Transverse colon (tissue), 4 donors: ENCODE measurements around the gene PHOX2B. TPM values are rescaled to one million over a fixed set of nuclear protein-coding genes. Genes with fewer than 3 reads are reported as not detected.

Experiments
- DNase-seq: peaks from one replicate; pipeline ENCODE4 v3.0.0-alpha.2; 2019
- H3K27ac ChIP-seq, 4 donors: fragments of 200-600 bp; sonication (generic); 2 replicates each; pipeline ENCODE4 v1.5.1; 2016 to 2018; ENCODE audit warnings: inconsistent platforms in 4 of 4
- H3K27me3 ChIP-seq: fragments of 200-600 bp; sonication (generic); 2 replicates; pipeline ENCODE4 v1.5.1; 2017; ENCODE audit warnings: inconsistent platforms
- H3K36me3 ChIP-seq, 4 donors: fragments of 200-600 bp; sonication (generic); 2 replicates each; pipeline ENCODE4 v1.5.1; 2017 to 2019; ENCODE audit warnings: inconsistent platforms in 4 of 4
- H3K4me1 ChIP-seq, 4 donors: fragments of 200-600 bp; sonication (generic); 2 replicates each; pipeline ENCODE4 v1.5.1; 2017 to 2020; ENCODE audit warnings: inconsistent platforms in 4 of 4
- H3K4me3 ChIP-seq, 4 donors: fragments of 200-600 bp; sonication (generic); 1 replicate in 1 of 4; 2 replicates in 3 of 4; pipeline versions ENCODE4 v1.5.1 to v1.6.1; 2017 to 2019; ENCODE audit warnings: inconsistent platforms in 4 of 4
- H3K9me3 ChIP-seq, 2 donors: fragments of 200-600 bp; sonication (generic); 2 replicates each; pipeline ENCODE4 v1.5.1; 2017 to 2019; ENCODE audit warnings: inconsistent platforms in 2 of 2
- EP300 ChIP-seq: sonication (generic); formaldehyde crosslinking; IDR thresholded peaks from one replicate; pipeline ENCODE4 v1.6.1; 2017; ENCODE audit warnings: antibody characterized with exemption, low read depth
- POLR2A ChIP-seq: fragments of 450-650 bp; IDR thresholded peaks from one replicate; pipeline ENCODE4 v1.6.1; 2016; ENCODE audit warnings: antibody characterized with exemption, mild to moderate bottlenecking, moderate library complexity
- POLR2AphosphoS5 ChIP-seq, 3 donors: sonication (generic); formaldehyde crosslinking; IDR thresholded peaks; one replicate each; pipeline ENCODE4 v1.6.1; 2016; ENCODE audit warnings: antibody characterized with exemption in 3 of 3
- WGBS, 2 donors: methylation state at CpG; one replicate each; pipeline ENCODE4 v1.1.5; 2018; ENCODE audit warnings: low coverage in 1 of 2; 5-methylcytosine and 5-hydroxymethylcytosine counted together
- in situ Hi-C, 4 donors: fragments of 200-750 bp; cut with MboI; loops; one replicate each; pipeline versions ENCODE4 v1.15.0 to v1.15.1; 2017; ENCODE audit warnings: low sequenced_read_pairs in 3 of 4, low pct_ligation_motif_present in 1 of 4, low pct_unique_long_range_greater_than_20kb in 1 of 4
- intact Hi-C: fragments of 100-400 bp; cut with DNase I; formaldehyde crosslinking; loops from one replicate; pipeline ENCODE4 v1.15.1; 2023; ENCODE audit warnings: low total_unique reads
- total RNA-seq, 4 donors: library from RNA; depleted of rRNA; stranded (reverse); fragments of >200 nt; gene quantifications; one replicate each; pipeline ENCODE4 v1.1.0, GENCODE V29; 2016
- TF ChIP-seq, protein P1 (sequence below), 5 experiments: fragments of 200-600 bp in 3 of 5; fragments of 450-650 bp in 2 of 5; sonication (generic) in 3 of 5; IDR thresholded peaks; 1 replicate in 2 of 5; 2 replicates in 3 of 5; pipeline ENCODE4 v1.5.1; 2016 to 2017; ENCODE audit warnings: antibody characterized with exemption in 5 of 5, inconsistent platforms in 3 of 5, mild to moderate bottlenecking in 2 of 5, moderate library complexity in 1 of 5

Gene PHOX2B
- total RNA-seq, 4 donors from 2014 or later: 0.27 to 4.4 (median 1.1) TPM

DNA sequence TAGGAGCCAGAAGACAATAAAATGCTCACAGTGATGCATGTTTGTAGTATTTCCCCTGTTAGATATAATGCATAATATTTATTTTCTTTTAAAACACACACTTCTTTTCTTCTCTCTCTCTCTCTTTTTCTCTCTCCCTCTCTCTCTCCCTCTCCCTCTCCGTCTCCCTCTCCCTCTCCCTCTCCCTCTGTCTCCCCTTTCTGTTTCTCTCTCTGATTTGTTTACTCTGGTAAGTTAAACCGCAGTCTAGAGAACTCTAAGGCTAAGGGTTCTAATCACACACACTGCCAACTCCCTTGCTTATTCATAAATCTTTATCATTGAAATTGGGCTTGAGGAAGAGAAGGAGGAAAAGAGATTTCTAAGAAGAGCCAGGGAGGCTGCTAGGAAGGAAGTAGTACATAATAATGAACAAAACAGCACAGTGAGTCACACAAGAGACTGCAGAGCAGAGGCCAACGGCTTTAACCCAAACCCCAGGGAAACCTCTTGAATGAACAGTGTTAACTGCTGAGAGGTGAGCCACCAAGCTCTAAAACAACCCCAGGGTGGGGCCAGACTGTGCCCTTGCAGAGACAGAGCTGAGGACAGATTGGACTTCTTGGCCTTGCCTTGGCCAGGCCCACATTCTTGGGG is 9.1 kb upstream of the PHOX2B start:
- no peaks in the 10 kb centered on the region for H3K36me3 ChIP-seq
- H3K4me3 ChIP-seq: no peak overlapping the region
- intact Hi-C loops: no loop called here
- TF ChIP-seq EP300 (no peak), POLR2A (no peak), POLR2AphosphoS5 (IDR thresholded peaks at IDR 0.05) (no peak)
- TF ChIP-seq, protein P1, sequence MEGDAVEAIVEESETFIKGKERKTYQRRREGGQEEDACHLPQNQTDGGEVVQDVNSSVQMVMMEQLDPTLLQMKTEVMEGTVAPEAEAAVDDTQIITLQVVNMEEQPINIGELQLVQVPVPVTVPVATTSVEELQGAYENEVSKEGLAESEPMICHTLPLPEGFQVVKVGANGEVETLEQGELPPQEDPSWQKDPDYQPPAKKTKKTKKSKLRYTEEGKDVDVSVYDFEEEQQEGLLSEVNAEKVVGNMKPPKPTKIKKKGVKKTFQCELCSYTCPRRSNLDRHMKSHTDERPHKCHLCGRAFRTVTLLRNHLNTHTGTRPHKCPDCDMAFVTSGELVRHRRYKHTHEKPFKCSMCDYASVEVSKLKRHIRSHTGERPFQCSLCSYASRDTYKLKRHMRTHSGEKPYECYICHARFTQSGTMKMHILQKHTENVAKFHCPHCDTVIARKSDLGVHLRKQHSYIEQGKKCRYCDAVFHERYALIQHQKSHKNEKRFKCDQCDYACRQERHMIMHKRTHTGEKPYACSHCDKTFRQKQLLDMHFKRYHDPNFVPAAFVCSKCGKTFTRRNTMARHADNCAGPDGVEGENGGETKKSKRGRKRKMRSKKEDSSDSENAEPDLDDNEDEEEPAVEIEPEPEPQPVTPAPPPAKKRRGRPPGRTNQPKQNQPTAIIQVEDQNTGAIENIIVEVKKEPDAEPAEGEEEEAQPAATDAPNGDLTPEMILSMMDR (IDR thresholded peaks at IDR 0.05): no peak
- no peaks in the 10 kb centered on the region for H3K4me1 ChIP-seq
- H3K27ac ChIP-seq: no peak overlapping the region
- H3K27me3 ChIP-seq: peaks cover 62% of the 10 kb centered on the region
- in situ Hi-C loops: no loop called here
- WGBS, 2 donors: 11 to 18% methylated on average over 3 of the region's 3 CpGs
- DNase-seq: no peak
- no peaks in the 10 kb centered on the region for H3K9me3 ChIP-seq

DNA sequence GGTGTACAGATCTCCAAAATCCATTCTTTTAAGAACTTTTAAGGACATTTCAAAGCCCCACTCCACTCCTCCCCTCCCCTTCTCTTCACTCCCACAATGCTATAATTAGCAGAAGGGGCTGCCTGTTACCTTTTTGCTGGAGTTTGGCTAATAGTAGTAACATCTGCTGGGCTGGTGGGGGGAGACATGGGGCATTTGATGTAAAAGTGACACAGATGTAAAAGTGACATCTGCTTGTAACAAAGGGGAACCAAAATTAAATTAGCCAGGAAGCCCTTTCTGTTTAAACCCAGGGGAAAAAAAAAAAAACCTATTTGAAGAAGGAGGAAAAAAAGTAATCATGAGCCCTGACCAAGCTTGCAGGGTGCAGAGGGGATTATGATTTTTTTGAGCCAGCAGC is 5.4 kb upstream of the PHOX2B start:
- TF ChIP-seq, protein P1 (IDR thresholded peaks at IDR 0.05): no peak
- TF ChIP-seq POLR2A: no peak
- TF ChIP-seq EP300: no peak
- no peak for TF ChIP-seq POLR2AphosphoS5 (IDR thresholded peaks at IDR 0.05)

DNA sequence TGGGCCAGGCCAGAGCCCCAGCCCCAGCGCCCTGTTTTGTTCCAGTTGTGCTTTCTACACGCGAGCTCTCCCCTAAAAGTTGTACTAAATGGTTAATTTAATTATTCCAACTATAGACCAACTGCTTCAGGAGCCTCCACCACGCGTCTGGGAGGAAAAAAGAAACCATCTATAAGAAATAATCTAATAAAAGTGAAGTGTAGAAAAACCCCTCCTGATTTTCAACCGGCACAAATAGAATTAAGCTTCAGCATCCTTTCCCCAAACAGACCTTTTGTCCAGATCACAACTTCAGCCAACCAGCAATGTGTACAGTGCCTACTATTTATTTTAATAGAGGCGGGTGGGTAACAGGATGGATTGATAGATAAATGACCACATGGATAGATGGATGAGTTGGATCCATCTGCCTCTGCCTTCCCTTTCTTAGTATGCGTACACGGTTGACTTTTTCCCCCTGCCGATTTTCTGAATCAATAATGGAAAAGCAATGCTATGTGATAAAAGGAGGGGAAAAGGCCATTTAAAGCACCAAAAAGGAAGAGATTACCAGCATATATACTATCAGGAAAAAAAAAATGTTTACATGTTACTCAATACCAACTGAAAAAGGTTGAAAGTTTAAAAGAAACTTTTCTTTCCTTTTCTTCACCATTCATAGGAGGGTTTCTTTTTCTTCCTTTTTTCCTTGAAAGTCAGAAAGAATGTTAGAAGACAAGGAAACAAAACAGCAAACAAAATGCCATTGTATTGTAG is 3.7 kb upstream of the PHOX2B start:
- intact Hi-C loops: no loop called here
- 17 to 23% methylated on average over 8 to 10 of the region's 10 CpGs for WGBS, 2 donors

More for the DNA sequence above, 5.4 kb upstream of the PHOX2B start:
- Histone ChIP-seq H3K27me3 (peaks cover 91% of the 10 kb centered on the region), H3K9me3 (no peaks in the 10 kb centered on the region), H3K4me1 (peaks cover 0 to 6% (median 0%) of the 10 kb centered on the region in 4 donors), H3K4me3 (no peak overlapping the region), H3K27ac (no peak overlapping the region), H3K36me3 (no peaks in the 10 kb centered on the region)
- no peak for DNase-seq
- in situ Hi-C loops (no loop called here), intact Hi-C loops (no loop called here)

DNA sequence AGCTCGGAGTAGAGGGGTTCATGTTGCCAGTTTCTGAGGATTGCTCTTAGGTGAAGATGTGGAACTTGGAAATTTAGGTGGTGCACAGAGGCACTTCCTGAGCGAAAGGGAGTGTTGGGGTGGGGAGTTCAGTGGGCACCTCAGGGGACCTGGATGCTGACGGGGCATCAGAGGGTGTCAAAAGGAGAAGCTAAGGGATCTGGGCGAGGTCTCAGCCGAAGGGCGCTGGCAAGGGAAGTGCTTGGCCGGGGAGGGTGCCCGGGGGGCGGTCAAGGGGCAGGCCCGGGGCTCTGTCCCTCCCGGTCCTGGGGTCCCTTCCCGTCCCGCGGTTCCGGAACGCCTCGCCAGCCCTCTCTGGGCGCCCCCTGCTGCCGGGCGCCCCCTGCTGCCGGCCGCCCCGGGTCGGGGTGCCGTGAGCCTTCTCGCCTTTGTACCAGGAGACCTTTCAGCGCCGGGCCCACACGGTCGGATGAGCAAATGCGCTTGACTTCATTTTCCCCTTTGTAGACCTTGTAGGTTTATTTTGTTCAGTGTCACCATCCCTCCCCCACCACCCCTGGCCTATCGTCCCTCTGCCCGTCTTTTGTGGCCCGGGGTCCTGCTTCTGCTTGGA is 3.0 kb upstream of the PHOX2B start:
- intact Hi-C loops (no loop called here), in situ Hi-C loops (no loop called here)
- 9 to 11% methylated on average over 4 to 25 of the region's 34 CpGs for WGBS, 2 donors
- H3K27me3 ChIP-seq: peaks cover 97% of the 10 kb centered on the region
- DNase-seq: no peak
- H3K27ac ChIP-seq: no peak overlapping the region
- H3K4me3 ChIP-seq: no peak overlapping the region
- H3K4me1 ChIP-seq: peaks cover 0 to 6% (median 2%) of the 10 kb centered on the region in 4 donors
- TF ChIP-seq, protein P1 (IDR thresholded peaks at IDR 0.05): peak in 1 of 5 experiments; percentile 13
- TF ChIP-seq POLR2AphosphoS5 (IDR thresholded peaks at IDR 0.05) (no peak), POLR2A (no peak), EP300 (no peak)
- no peaks in the 10 kb centered on the region for H3K9me3 ChIP-seq
- H3K36me3 ChIP-seq: no peaks in the 10 kb centered on the region

More for the DNA sequence above, 3.7 kb upstream of the PHOX2B start:
- TF ChIP-seq EP300 (no peak), POLR2AphosphoS5 (IDR thresholded peaks at IDR 0.05) (no peak), POLR2A (no peak)
- TF ChIP-seq, protein P1 (IDR thresholded peaks at IDR 0.05): no peak
- Histone ChIP-seq H3K4me1 (peaks cover 0 to 6% (median under 1%) of the 10 kb centered on the region in 4 donors), H3K27me3 (peaks cover 94% of the 10 kb centered on the region), H3K27ac (no peak overlapping the region), H3K4me3 (no peak overlapping the region), H3K9me3 (no peaks in the 10 kb centered on the region), H3K36me3 (no peaks in the 10 kb centered on the region)
- in situ Hi-C loops: no loop called here
- DNase-seq: no peak
